GM06990 (cell line): ENCODE measurements around the gene C17orf50.

Source experiments
- DNase-seq: peaks from one replicate; pipeline ENCODE4 v3.0.0-alpha.2; 2011; ENCODE audit not compliant: insufficient read length; ENCODE audit errors: extremely low read depth
- H3K27me3 ChIP-seq: replicated peaks from 2 replicates; pipeline ENCODE4 v1.6.0; 2011; ENCODE audit warnings: low read length; ENCODE audit not compliant: control insufficient read depth, insufficient read depth
- H3K36me3 ChIP-seq: 2 replicates; pipeline ENCODE4 v1.5.1; 2011; ENCODE audit warnings: low read length; ENCODE audit not compliant: control insufficient read depth, insufficient read depth
- H3K4me3 ChIP-seq: replicated peaks from 2 replicates; pipeline ENCODE4 v1.5.1; 2011; ENCODE audit warnings: low read depth, mild to moderate bottlenecking, control low read depth, low read length
- TF ChIP-seq, protein P1 (sequence below): IDR thresholded peaks from 2 replicates; pipeline ENCODE4 v1.5.1; 2011; ENCODE audit warnings: low read length, control low read depth, mild to moderate bottlenecking, inconsistent platforms; ENCODE audit not compliant: insufficient read depth, poor library complexity, severe bottlenecking

C17orf50 gene

DNA sequence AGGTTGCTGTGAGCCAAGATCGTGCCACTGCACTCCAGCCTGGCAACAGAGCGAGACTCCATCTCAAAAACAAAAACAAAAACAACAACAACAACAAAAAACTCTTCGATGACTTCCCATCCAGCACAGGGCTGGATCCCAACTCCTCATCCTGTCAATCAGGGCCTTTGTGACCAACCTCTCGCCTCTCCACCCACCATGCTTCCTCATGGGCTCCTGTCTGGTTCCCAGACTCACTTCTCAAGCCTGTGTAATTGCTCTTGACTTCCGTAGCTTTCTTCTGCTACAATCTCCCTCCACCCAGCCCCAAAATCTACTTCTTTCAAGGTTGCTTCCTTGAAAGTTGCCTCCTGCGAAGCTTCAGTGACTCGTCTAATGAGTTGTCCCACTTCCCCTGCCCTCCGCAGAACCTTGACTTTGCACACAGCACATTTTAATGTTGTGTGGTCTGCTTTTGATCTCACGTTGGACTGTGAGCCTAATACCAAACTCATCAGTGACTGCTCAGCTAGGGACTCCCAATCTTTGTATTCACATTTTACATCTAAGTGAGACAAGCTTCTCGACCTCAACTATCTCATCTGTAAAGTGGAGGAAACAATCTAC is 30.2 kb upstream of the C17orf50 start:
- DNase-seq = no peak
- TF ChIP-seq, protein P1, sequence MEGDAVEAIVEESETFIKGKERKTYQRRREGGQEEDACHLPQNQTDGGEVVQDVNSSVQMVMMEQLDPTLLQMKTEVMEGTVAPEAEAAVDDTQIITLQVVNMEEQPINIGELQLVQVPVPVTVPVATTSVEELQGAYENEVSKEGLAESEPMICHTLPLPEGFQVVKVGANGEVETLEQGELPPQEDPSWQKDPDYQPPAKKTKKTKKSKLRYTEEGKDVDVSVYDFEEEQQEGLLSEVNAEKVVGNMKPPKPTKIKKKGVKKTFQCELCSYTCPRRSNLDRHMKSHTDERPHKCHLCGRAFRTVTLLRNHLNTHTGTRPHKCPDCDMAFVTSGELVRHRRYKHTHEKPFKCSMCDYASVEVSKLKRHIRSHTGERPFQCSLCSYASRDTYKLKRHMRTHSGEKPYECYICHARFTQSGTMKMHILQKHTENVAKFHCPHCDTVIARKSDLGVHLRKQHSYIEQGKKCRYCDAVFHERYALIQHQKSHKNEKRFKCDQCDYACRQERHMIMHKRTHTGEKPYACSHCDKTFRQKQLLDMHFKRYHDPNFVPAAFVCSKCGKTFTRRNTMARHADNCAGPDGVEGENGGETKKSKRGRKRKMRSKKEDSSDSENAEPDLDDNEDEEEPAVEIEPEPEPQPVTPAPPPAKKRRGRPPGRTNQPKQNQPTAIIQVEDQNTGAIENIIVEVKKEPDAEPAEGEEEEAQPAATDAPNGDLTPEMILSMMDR = no peak
- no peak overlapping the region for H3K4me3 ChIP-seq

DNA sequence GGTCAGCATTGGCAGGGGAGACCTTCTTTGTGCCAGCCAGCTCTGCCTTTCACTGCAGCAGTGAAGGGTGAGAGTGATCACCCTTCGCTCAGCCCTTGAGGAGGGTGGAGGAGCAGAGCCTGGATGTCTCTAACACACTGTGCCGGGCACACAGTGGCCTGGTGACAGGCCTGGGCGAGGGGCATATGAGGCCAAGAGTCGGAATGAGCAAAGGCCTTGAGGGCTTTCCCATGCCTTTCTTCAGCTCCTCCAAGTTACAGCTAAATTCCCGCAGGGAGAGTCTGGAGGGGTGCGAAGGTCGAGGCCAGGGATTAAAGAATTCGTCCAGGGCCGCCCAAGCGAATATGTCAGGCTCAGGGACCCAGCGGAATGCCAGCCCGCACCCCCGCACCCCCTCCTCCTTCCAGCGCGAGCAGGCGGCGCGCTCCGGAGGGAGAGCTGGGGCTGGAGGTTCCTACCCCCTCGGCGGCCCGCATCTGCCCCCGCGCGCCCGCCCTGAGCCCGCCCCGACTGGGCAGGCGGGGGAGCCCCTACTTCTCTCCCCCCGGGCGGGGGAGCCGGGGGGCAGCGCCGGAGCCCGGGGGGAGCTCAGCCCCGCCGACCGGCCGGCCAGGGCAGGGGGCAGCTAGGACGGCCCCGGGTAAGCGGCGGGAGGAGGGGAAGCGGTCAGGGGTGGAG is 29.3 kb upstream of the C17orf50 start, which contains the start of gene RASL10B:
Gene RASL10B, plus strand, starts transcription at position 401 of the 678 bp plus-strand sequence. CDS start 3,546 bp downstream, outside the sequence.
- TF ChIP-seq, protein P1 = no peak
- Histone ChIP-seq H3K4me3 (no peak within 1 kb of the TSS; the same call in 1 of the 2 replicates), H3K27me3 (peaks cover 2% of the 10 kb centered on the region; the same call in 1 of the 2 replicates), H3K36me3 (no peaks in the 10 kb centered on the region; the same call in 1 of the 2 replicates)
- DNase-seq = no peak

More for the DNA sequence above, 30.2 kb upstream of the C17orf50 start:
- H3K36me3 ChIP-seq = peaks cover 3% of the 10 kb centered on the region
- peaks cover 2% of the 10 kb centered on the region; the same call in 1 of the 2 replicates for H3K27me3 ChIP-seq

DNA sequence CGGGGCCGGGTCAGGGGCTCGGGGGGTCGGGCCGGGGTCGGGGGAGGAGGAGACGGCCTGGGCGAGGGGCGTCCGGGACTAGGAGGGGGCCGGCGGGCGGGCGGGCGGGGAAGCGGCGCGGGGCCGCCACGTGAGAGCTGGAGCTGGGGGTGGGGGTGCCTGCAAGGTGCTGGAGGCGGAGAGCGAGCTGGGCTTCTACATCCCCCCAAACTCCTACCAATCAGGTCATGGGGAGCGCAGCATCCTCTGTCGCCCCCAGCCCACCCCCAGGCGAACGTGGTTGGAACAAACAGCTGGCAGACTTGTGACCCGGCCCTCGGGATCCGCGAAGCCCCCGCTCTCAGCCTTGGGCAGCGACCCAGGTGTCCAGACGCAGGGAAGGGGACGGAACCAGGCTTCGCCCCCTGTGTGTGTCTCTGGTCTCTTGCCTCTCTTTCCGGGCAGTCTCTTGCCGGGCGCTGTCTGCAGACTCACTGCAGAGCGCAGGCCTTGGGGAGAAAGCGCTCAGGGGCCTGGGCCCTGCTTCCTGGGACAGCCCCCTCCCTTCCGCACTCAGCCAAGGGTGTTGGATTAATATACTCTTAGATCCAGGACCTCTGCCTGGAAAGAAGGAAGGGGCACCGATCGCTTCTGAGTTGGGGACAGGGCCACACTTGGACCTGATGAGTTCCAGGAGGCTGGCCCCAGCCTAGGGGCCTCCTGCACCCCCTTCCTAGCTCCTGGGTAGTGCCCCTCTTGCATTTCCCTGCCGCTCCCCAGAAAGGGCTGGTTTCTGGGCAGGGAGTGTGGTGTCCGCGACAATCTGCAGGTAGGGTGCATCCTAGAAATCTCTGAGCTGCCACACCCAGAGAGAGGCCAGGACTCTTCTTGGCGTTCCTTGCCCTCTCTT is 28.5 kb upstream of the C17orf50 start:
- H3K36me3 ChIP-seq = no peaks in the 10 kb centered on the region; the same call in 1 of the 2 replicates
- TF ChIP-seq, protein P1 = no peak
- no peak overlapping the region for H3K4me3 ChIP-seq
- no peak for DNase-seq
- H3K27me3 ChIP-seq = peaks cover 2% of the 10 kb centered on the region; the same call in 1 of the 2 replicates

DNA sequence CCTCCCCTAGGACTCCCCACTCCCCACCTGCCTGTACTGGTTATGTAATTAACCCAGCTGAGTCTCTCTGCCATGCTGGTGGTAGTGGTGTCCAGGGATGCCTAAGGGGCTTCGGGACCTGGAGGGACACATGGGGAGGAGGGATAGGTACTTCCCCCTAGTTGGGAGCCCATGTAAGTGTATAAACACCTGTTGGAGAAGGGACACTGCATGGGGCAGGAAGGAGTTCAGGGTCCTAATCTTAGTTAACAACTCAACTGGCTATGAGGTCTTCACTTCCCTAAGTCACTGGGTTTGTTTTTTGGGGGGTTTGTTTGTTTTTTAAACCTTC is 27.9 kb upstream of the C17orf50 start:
- TF ChIP-seq, protein P1 = no peak
- Histone ChIP-seq H3K36me3 (no peaks in the 10 kb centered on the region; the same call in 1 of the 2 replicates), H3K4me3 (no peak overlapping the region), H3K27me3 (peaks cover 2% of the 10 kb centered on the region; the same call in 1 of the 2 replicates)
- DNase-seq = no peak

DNA sequence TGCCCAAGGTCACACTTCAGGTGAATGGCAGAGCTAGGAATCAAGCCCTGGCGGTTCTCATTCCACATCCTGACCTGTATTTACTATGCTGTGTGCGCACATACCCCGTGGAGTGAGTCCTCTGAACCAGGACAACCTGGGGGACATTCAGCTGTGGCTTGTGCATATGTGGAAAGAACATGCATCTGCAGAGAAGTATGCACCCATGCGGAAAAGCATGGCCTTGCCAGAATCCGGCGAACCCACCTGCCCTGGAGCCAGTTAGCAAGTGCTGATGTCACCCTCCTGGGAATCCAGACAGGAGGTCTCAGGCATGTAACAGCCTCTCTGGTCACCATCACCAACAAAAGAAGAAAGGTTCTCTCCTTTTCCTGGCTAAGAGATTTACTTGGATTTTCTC is 27.3 kb upstream of the C17orf50 start:
- peaks cover 2% of the 10 kb centered on the region; the same call in 1 of the 2 replicates for H3K27me3 ChIP-seq
- no peak overlapping the region for H3K4me3 ChIP-seq
- H3K36me3 ChIP-seq = no peaks in the 10 kb centered on the region
- TF ChIP-seq, protein P1 = no peak
- no peak for DNase-seq
